ENCODE data around the gene ITPR2. TPM values are rescaled to one million over a fixed set of nuclear protein-coding genes. Genes with fewer than 3 reads are reported as not detected.

Gene ITPR2
- total and polyA plus RNA-seq, 2 of the 8 experiments (the other 6 are each of a cell fraction or from before 2014, with no cell fraction given) = 4.1 to 48.3 TPM

- Histone ChIP-seq H3K23me2 (ENCODE audit: low read depth, low read length) (no peaks in the 10 kb centered on the region; the same call in 1 of the 2 replicates), H2AFZ (ENCODE audit: low read length) (no peak overlapping the region), H4K91ac (replicated peaks; ENCODE audit: insufficient read length, low read length) (no peak overlapping the region), H4K20me1 (replicated peaks in 1 of 2; ENCODE audit: control insufficient read depth in 1 of 2, insufficient read depth in 2 of 2, low read length in 2 of 2) (no peaks in the 10 kb centered on the region), H2BK120ac (replicated peaks; ENCODE audit: low read depth, low read length) (no peak overlapping the region), H3K79me1 (ENCODE audit: low read depth, low read length) (no peaks in the 10 kb centered on the region), H3K27ac (ENCODE audit: low read depth, low read length) (no peak overlapping the region), H3K23ac (ENCODE audit: insufficient read length) (no peak overlapping the region), H3K14ac (ENCODE audit: insufficient read length) (no peak overlapping the region), H2BK5ac (ENCODE audit: low read depth, low read length) (peak overlapping the region; percentile 79), H3K4me2 (ENCODE audit: insufficient read depth in 1 of 2, low read depth in 2 of 2, low read length in 2 of 2) (peak overlapping the region; percentile 26 to 37; a peak in 2 of 4 replicates), H3K4me3 (ENCODE audit: extremely low read depth in 1 of 4, insufficient read depth in 2 of 4, low read depth in 3 of 4, low read length in 4 of 4) (no peak overlapping the region), H2BK20ac (ENCODE audit: low read length) (no peak overlapping the region), H3K36me3 (ENCODE audit: control insufficient read depth in 2 of 4, insufficient read depth in 4 of 4, low read length in 3 of 4) (no peaks in the 10 kb centered on the region), H4K5ac (ENCODE audit: insufficient read length, low read depth, low read length) (no peak overlapping the region), H2BK12ac (ENCODE audit: low read depth, low read length) (peak overlapping the region; percentile 98; the same call in 1 of the 2 replicates), H3K9ac (replicated peaks in 1 of 4; ENCODE audit: extremely low read depth in 1 of 4, low read depth in 3 of 4, low read length in 3 of 4) (no peak overlapping the region), H3K27me3 (replicated peaks in 1 of 4; ENCODE audit: control insufficient read depth in 3 of 4, extremely low read depth in 1 of 4, insufficient read depth in 3 of 4, low read length in 3 of 4) (no peaks in the 10 kb centered on the region), H3K18ac (ENCODE audit: extremely low read depth, low read length) (no peak overlapping the region), H2BK15ac (ENCODE audit: low read length) (no peak overlapping the region), H3K4me1 (replicated peaks in 1 of 4; ENCODE audit: control insufficient read depth in 3 of 4, insufficient read depth in 4 of 4, low read length in 3 of 4) (peaks cover 2 to 20% (median 11%) of the 10 kb centered on the region in 4 experiments; a peak in 6 of 7 replicates), H4K8ac (ENCODE audit: extremely low read depth, insufficient read depth, low read length) (no peak overlapping the region), H2AK5ac (ENCODE audit: low read depth, low read length) (no peak overlapping the region; the same call in 1 of the 2 replicates), H3K4ac (replicated peaks; ENCODE audit: insufficient read length, low read depth, low read length) (no peak overlapping the region), H3K9me3 (ENCODE audit: insufficient read depth in 2 of 2, low read depth in 1 of 2, low read length in 1 of 2) (no peaks in the 10 kb centered on the region), H3K56ac (replicated peaks; ENCODE audit: insufficient read length, low read depth, low read length) (no peak overlapping the region), H3K79me2 (ENCODE audit: control insufficient read depth in 1 of 2, insufficient read depth in 2 of 2, low read length in 2 of 2) (no peaks in the 10 kb centered on the region)
- 53% methylated on average over 3 of the region's 3 CpGs; no CpG with 5 or more reads in 1 of the 2 experiments for WGBS, 2 experiments (ENCODE audit: extremely low coverage in 1 of 2, insufficient coverage in 1 of 2, insufficient read length in 1 of 2, insufficient replicate concordance in 2 of 2, low coverage in 1 of 2, low lambda C conversion rate in 2 of 2, missing lambda C conversion rate in 1 of 2)
- DNase-seq (ENCODE audit: low read depth in 1 of 2, low spot score in 2 of 2) (no peak), FAIRE-seq (no peak)
- ChIA-PET CTCF (ENCODE audit: partially characterized antibody) (interaction anchor here (1.1 to 2.7 kb wide), 3 partner anchors 13 to 34 kb away, joined by 3 to 10 read pairs (median 3); no protein-coding TSS in a partner anchor), POLR2A (ENCODE audit: partially characterized antibody) (interaction anchor here (1.3 kb wide), 1 partner anchor 13 kb away, joined by 5 read pairs; no protein-coding TSS in a partner anchor)
- TF ChIP-seq BRCA1 (IDR thresholded peaks at IDR 0.05; ENCODE audit: low read depth, low read length) (no peak), SP2 (IDR thresholded peaks at IDR 0.05; ENCODE audit: low read length) (no peak), ASH2L (IDR thresholded peaks at IDR 0.05; ENCODE audit: low read length) (no peak), NRF1 (IDR thresholded peaks at IDR 0.05; ENCODE audit: low read depth, low read length) (no peak), EP300 (IDR thresholded peaks at IDR 0.05; ENCODE audit: borderline replicate concordance in 1 of 2, low read depth in 2 of 2, low read length in 2 of 2) (no peak), RBBP5 (IDR thresholded peaks at IDR 0.05; ENCODE audit: borderline replicate concordance, low read depth, low read length) (no peak), TAF1 (IDR thresholded peaks at IDR 0.05; ENCODE audit: low read depth, low read length) (no peak), JUND (IDR thresholded peaks at IDR 0.05; ENCODE audit: low read length) (no peak), SRF (IDR thresholded peaks at IDR 0.05; ENCODE audit: low read depth, low read length) (no peak), POLR2AphosphoS5 (IDR thresholded peaks at IDR 0.05; ENCODE audit: low read depth, low read length) (no peak), POLR2A (IDR thresholded peaks at IDR 0.05; ENCODE audit: control extremely low read depth in 1 of 2, low read depth in 2 of 2, low read length in 2 of 2) (no peak), RFX5 (IDR thresholded peaks at IDR 0.05; ENCODE audit: borderline replicate concordance, low read depth, low read length) (no peak)
- TF ChIP-seq, protein P1, sequence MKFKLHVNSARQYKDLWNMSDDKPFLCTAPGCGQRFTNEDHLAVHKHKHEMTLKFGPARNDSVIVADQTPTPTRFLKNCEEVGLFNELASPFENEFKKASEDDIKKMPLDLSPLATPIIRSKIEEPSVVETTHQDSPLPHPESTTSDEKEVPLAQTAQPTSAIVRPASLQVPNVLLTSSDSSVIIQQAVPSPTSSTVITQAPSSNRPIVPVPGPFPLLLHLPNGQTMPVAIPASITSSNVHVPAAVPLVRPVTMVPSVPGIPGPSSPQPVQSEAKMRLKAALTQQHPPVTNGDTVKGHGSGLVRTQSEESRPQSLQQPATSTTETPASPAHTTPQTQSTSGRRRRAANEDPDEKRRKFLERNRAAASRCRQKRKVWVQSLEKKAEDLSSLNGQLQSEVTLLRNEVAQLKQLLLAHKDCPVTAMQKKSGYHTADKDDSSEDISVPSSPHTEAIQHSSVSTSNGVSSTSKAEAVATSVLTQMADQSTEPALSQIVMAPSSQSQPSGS (IDR thresholded peaks at IDR 0.05; ENCODE audit: low read length) = no peak
Measured at GRCh38 chr12:26512213-26512612, 320.8 kb downstream of the ITPR2 start.
